Activated CD8-positive, alpha-beta T cell treated with anti-CD3 and anti-CD28 coated beads for 36 hours (primary cell): Measurements from ENCODE around the gene STK39. TPM values are rescaled to one million over a fixed set of nuclear protein-coding genes. Genes with fewer than 3 reads are reported as not detected.

ENCODE experiments used
- ATAC-seq: fragments of 200-7000 bp; cut with Tn5 transposase; one replicate; pipeline ENCODE4 v1.10.0; 2021; ENCODE audit warnings: mild to moderate bottlenecking, moderate library complexity
- CTCF ChIA-PET: fragments of 350-600 bp; sonication (Branson Sonifier 250); formaldehyde crosslinking; loops from one replicate; lab custom pipeline; 2021; ENCODE audit warnings: antibody characterized with exemption; lab: Charles Lee
- POLR2A ChIA-PET: fragments of 350-600 bp; sonication (Branson Sonifier 250); formaldehyde crosslinking; loops from one replicate; lab custom pipeline; 2021; ENCODE audit warnings: antibody characterized with exemption; lab: Charles Lee
- DNase-seq: peaks from one replicate; pipeline ENCODE4 v3.0.0-alpha.2; 2020
- H3K27ac Mint-ChIP-seq: one replicate; pipeline ENCODE4 v1.8.0; 2021; ENCODE audit warnings: mild to moderate bottlenecking, mixed read lengths
- H3K27me3 Mint-ChIP-seq: one replicate; pipeline ENCODE4 v1.8.0; 2021; ENCODE audit warnings: mixed read lengths
- H3K36me3 Mint-ChIP-seq: one replicate; pipeline ENCODE4 v1.8.0; 2021; ENCODE audit warnings: low read depth, mixed read lengths
- H3K4me1 Mint-ChIP-seq: one replicate; pipeline ENCODE4 v1.8.0; 2021; ENCODE audit warnings: low read depth, mixed read lengths
- H3K4me3 Mint-ChIP-seq: one replicate; pipeline ENCODE4 v1.8.0; 2021; ENCODE audit warnings: mild to moderate bottlenecking, moderate library complexity, mixed read lengths
- H3K9me3 Mint-ChIP-seq: one replicate; pipeline ENCODE4 v1.8.0; 2021; ENCODE audit warnings: mixed read lengths
- CTCF ChIP-seq: fragments of 200-600 bp; IDR thresholded peaks from one replicate; pipeline ENCODE4 v1.8.0; 2022; ENCODE audit warnings: antibody characterized with exemption, mild to moderate bottlenecking
- intact Hi-C: fragments of 100-400 bp; cut with micrococcal nuclease; formaldehyde crosslinking; loops from one replicate; pipeline ENCODE4 v1.10.0; 2022
- total RNA-seq, 2 experiments: library from RNA; stranded (reverse); gene quantifications; one replicate each; pipeline ENCODE4 v1.2.3, GENCODE V29; 2021

STK39 gene
- total RNA-seq, 2 experiments from 2014 or later, result 32.8 to 33.9 TPM

GRCh38 chr2:168160897-168161296, 86.5 kb downstream of the STK39 start:
- intact Hi-C loops, result no loop called here
- H3K9me3 Mint-ChIP-seq, result no peaks in the 10 kb centered on the region
- no peak overlapping the region for H3K4me3 Mint-ChIP-seq
- peaks cover 34% of the 10 kb centered on the region for H3K4me1 Mint-ChIP-seq
- DNase-seq (peak; percentile 26), ATAC-seq (peak; percentile 70)
- peak; percentile 44 for TF ChIP-seq CTCF
- CTCF ChIA-PET, result interaction anchor here (0.6 to 2.2 kb wide), 14 partner anchors 26 to 329 kb away, joined by 3 to 11 read pairs (median 4); partner anchors contain the start of gene STK39
- no peak overlapping the region for H3K27ac Mint-ChIP-seq
- POLR2A ChIA-PET, result no interaction called here
- peaks cover 21% of the 10 kb centered on the region for H3K36me3 Mint-ChIP-seq
- H3K27me3 Mint-ChIP-seq, result no peaks in the 10 kb centered on the region

- H3K27ac Mint-ChIP-seq, result no peak overlapping the region
- H3K36me3 Mint-ChIP-seq, result peaks cover 18% of the 10 kb centered on the region
- CTCF ChIA-PET, result interaction anchor here (0.7 to 2.2 kb wide), 4 partner anchors 52 to 177 kb away, joined by 3 to 11 read pairs (median 5); no protein-coding TSS in a partner anchor
- TF ChIP-seq CTCF, result no peak
- ATAC-seq (no peak), DNase-seq (no peak)
- POLR2A ChIA-PET, result no interaction called here
- no peak overlapping the region for H3K4me3 Mint-ChIP-seq
- intact Hi-C loops, result no loop called here
- H3K4me1 Mint-ChIP-seq, result peaks cover 25% of the 10 kb centered on the region
- no peaks in the 10 kb centered on the region for H3K9me3 Mint-ChIP-seq
- H3K27me3 Mint-ChIP-seq, result no peaks in the 10 kb centered on the region
Measured at GRCh38 chr2:168159754-168160585, 87.4 kb downstream of the STK39 start.

- intact Hi-C loops, result no loop called here
- no peak overlapping the region for H3K4me3 Mint-ChIP-seq
- H3K27me3 Mint-ChIP-seq, result no peaks in the 10 kb centered on the region
- no peak overlapping the region for H3K27ac Mint-ChIP-seq
- no peak for TF ChIP-seq CTCF
- DNase-seq, result no peak
- POLR2A ChIA-PET, result no interaction called here
- CTCF ChIA-PET, result no interaction called here
- peaks cover 13% of the 10 kb centered on the region for H3K36me3 Mint-ChIP-seq
- no peaks in the 10 kb centered on the region for H3K9me3 Mint-ChIP-seq
- no peak for ATAC-seq
- peaks cover 17% of the 10 kb centered on the region for H3K4me1 Mint-ChIP-seq
Measured at GRCh38 chr2:168158586-168158985, 88.8 kb downstream of the STK39 start.

- no peak for DNase-seq
- TF ChIP-seq CTCF, result no peak
- ChIA-PET POLR2A (no interaction called here), CTCF (no interaction called here)
- H3K4me1 Mint-ChIP-seq, result peaks cover 13% of the 10 kb centered on the region
- no peaks in the 10 kb centered on the region for H3K9me3 Mint-ChIP-seq
- H3K27ac Mint-ChIP-seq, result no peak overlapping the region
- ATAC-seq, result no peak
- H3K27me3 Mint-ChIP-seq, result no peaks in the 10 kb centered on the region
- intact Hi-C loops, result no loop called here
- no peak overlapping the region for H3K4me3 Mint-ChIP-seq
- peaks cover 8% of the 10 kb centered on the region for H3K36me3 Mint-ChIP-seq
Measured at GRCh38 chr2:168157926-168158325, 89.5 kb downstream of the STK39 start.

- Mint-ChIP-seq H3K9me3 (no peaks in the 10 kb centered on the region), H3K27me3 (no peaks in the 10 kb centered on the region), H3K27ac (no peak overlapping the region), H3K4me3 (no peak overlapping the region), H3K36me3 (peaks cover 13% of the 10 kb centered on the region), H3K4me1 (peaks cover 13% of the 10 kb centered on the region)
- DNase-seq (no peak), ATAC-seq (no peak)
- intact Hi-C loops, result no loop called here
- POLR2A ChIA-PET, result interaction anchor here (1.6 kb wide), 1 partner anchor 11 kb away, joined by 4 read pairs; no protein-coding TSS in a partner anchor
- CTCF ChIA-PET, result interaction anchor here (1.4 to 1.9 kb wide), 2 partner anchors 8 to 38 kb away, joined by 3 to 7 read pairs; no protein-coding TSS in a partner anchor
- TF ChIP-seq CTCF, result no peak
Measured at GRCh38 chr2:168157070-168157469, 90.3 kb downstream of the STK39 start.
